Stimulated activated effector memory CD8-positive, alpha-beta T cell treated with anti-CD3 and anti-CD28 coated beads, Interleukin-12 subunit alpha, Interleukin-12 subunit beta, amount 100 ng/mL, for 72 hours (primary cell): ENCODE results near the gene LEFTY2.
"Not testable (repeated sequence)": the region's sequence is repeated elsewhere in the genome, so short reads cannot be mapped to it uniquely, and the experiment has no call there.

ENCODE experiments used
- ATAC-seq: fragments of 150-1000 bp; cut with Tn5 transposase; 2 replicates; pipeline ENCODE4 v1.10.0; 2021
- DNase-seq, 2 donors: peaks; one replicate each; pipeline ENCODE4 v3.0.0; 2021 to 2022; ENCODE audit warnings: low spot score in 2 of 2
- H3K27ac Mint-ChIP-seq: one replicate; pipeline ENCODE4 v1.8.0; 2022; ENCODE audit warnings: mild to moderate bottlenecking, mixed read lengths
- H3K36me3 Mint-ChIP-seq: one replicate; pipeline ENCODE4 v1.8.0; 2022; ENCODE audit warnings: mild to moderate bottlenecking, mixed read lengths
- H3K4me1 Mint-ChIP-seq: one replicate; pipeline ENCODE4 v1.8.0; 2022; ENCODE audit warnings: mixed read lengths
- H3K4me3 Mint-ChIP-seq: one replicate; pipeline ENCODE4 v1.8.0; 2022; ENCODE audit warnings: mild to moderate bottlenecking, mixed read lengths
- H3K9me3 Mint-ChIP-seq: one replicate; pipeline ENCODE4 v1.8.0; 2022; ENCODE audit warnings: mixed read lengths

The LEFTY2 gene

GRCh38 chr1:225941942-225942222, 862 bp upstream of the LEFTY2 start:
- peaks cover 10% of the 10 kb centered on the region for H3K4me1 Mint-ChIP-seq
- no peaks in the 10 kb centered on the region for H3K9me3 Mint-ChIP-seq
- DNase-seq (no peak), ATAC-seq (no peak)
- H3K36me3 Mint-ChIP-seq, result no peaks in the 10 kb centered on the region
- H3K27ac Mint-ChIP-seq, result no peak overlapping the region
- H3K4me3 Mint-ChIP-seq, result no peak overlapping the region

DNA sequence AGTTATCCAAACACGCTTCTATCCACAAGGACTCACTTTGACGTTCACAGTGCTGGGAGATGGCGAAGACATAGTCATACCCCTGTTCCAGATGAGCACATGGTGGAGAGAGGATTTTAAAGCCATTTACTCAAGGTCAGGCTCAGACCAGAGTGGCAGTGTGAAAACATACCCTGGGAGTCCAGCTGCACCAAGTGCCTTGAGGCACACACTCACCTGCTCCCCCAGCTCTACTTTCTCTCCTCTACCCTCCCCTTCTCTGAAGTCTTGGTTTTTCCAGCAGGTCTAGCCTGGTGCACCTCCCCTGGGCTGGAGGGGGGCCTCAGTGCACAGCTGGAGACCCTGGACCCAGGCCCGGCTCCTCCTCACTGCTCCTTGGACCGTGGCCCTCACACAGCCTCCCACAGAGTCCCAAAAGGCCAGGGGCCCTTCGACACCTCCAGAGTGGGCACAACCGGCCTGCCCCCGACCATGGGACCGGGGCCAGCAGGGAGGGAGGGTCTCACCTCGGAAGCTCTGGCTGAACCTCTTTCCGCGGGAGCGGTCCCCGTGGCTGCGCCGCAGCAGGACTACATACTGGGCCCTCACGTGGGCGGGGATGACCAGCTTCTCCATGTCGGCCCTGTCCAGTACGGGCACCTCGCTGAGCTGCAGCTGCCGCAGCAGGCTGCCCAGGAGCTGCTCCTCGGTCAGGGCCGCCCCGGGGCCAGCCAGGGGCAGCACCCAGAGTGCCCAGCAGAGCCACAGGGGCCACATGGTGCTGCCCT, 452 bp downstream of the LEFTY2 start:
- Mint-ChIP-seq H3K4me3 (no peak overlapping the region), H3K4me1 (peaks cover 10% of the 10 kb centered on the region), H3K27ac (no peak overlapping the region), H3K9me3 (no peaks in the 10 kb centered on the region), H3K36me3 (no peaks in the 10 kb centered on the region)
- DNase-seq, result no peak
- ATAC-seq, result peak; percentile 4

DNA sequence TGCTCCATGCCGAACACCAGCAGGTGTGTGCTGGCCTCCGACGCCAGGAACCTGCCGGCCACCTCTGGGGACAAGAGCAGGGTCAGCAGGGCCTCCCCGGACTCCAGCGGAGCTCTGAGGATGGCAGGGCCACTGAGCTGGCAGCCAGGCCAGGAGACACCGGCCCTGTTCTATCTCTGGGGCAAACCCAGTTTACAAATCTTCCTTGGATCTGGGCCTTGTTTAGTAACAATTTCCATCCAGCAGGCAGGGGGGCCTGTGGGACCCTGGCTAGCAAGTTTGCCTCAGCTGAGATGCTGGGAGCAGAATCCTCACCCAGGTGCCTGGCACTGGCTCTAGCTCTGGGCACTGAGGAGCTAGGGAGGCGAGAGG, 1.1 kb downstream of the LEFTY2 start:
- H3K9me3 Mint-ChIP-seq, ATAC-seq, H3K4me3 Mint-ChIP-seq, H3K27ac Mint-ChIP-seq, H3K4me1 Mint-ChIP-seq, DNase-seq, H3K36me3 Mint-ChIP-seq: not testable (repeated sequence)

DNA sequence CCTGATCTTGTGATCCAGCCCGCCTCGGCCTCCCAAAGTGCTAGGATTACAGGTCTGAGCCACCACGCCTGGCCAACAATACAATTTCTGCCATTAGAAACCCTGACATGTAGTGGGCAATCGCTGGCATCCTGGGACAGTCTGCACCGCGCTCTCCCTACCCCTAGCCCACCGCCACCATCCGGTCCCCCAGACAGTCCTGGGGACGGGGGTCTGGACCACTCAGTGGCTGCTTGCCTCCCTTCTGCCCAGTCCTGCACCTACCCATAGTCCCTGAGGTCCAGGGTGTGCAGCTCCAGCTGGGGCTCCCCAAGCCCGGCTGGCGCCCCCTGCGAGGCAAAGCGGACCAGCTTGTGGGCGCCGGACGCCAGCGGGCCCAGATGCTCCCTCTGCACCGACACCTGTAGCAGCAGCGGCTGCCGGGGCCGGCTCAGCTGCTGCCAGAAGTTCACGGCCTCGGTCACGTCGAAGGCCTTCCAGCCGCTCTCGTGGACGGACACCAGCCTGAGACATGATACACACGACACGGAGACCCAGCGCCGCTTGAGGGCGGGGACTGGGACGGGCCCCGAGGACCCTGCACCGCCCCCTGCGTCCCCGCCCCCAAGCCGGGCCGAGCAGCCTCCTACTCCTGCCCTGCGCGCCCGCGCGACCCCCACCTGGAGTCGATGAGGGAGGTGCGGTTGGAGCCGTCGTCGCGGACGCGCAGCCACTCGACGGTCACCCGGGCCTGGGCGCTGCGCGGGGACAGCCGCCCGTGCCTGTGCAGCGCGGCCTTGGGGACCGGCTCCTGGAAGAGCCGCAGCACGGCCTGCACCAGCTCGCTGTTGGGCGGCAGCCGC, 1.7 kb downstream of the LEFTY2 start:
- DNase-seq, H3K9me3 Mint-ChIP-seq, H3K4me3 Mint-ChIP-seq, ATAC-seq, H3K4me1 Mint-ChIP-seq, H3K27ac Mint-ChIP-seq, H3K36me3 Mint-ChIP-seq: not testable (repeated sequence)

DNA sequence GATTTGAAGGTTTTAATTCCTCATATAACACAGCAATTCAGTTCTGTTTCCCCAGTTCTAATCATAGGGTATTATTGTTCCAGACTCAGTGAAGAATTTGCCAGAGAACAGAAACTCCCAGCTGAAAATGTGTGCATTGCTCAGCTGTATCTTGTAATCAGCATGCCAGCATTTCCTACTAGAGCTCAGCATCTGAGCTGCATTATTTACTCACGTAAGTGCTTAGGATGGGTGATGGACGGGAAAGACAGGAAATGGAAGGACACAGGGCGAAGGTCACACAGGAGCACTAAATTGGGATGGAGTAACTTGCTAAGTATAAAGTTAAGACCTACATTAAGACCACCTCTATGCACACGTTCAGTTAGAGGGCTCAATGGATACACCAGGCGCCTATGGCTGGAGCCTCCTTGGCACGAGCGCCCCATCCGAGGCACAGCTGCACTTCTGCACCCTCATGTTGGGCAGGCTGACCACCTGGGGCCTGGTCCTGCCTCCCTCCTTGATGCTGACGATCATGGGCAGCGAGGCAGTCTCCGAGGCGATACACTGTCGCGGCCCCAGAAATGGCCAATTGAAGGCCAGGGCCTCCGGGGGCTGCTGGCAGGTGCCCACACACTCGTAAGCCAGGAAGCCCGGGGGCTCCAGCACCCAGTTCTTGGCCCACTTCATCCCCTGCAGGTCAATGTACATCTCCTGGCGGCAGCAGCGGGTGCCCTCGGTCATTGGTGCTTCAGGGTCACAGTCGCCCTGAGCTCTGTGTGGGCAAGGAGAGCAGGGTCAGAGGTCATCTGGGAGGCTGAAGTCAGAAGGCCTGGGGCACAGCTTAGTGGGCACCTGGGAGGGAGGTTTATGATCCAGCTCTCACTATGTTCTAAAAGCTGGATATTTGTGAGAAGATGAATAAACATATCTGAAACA, 3.7 kb downstream of the LEFTY2 start:
- Mint-ChIP-seq H3K36me3 (no peaks in the 10 kb centered on the region), H3K4me1 (no peaks in the 10 kb centered on the region), H3K27ac (no peak overlapping the region), H3K4me3 (no peak overlapping the region), H3K9me3 (no peaks in the 10 kb centered on the region)
- DNase-seq, result no peak
- no peak for ATAC-seq

- H3K9me3 Mint-ChIP-seq, result no peaks in the 10 kb centered on the region
These were observed 4.5 kb downstream of the LEFTY2 start for GRCh38 chr1:225936523-225936922.

DNA sequence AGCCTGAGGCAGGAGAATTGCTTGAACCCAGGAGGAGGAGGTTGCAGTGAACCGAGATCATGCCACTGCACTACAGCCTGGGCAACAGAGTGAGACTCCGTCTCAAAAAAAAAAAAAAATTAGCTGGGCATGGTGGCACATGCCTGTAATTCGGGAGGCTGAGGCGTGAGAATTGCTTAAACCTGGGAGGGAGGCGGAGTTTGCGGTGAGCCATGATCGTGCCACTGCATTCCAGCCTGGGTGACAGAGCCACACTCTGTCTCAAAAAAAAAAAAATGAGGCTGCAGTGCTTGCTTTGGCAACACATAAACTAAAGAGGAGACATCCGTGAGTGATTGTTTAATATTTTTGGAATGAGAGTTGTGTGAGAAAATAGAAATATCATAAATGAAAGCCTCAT, 4.9 kb downstream of the LEFTY2 start:
- not testable (repeated sequence) for H3K36me3 Mint-ChIP-seq, ATAC-seq, DNase-seq, H3K4me3 Mint-ChIP-seq, H3K4me1 Mint-ChIP-seq, H3K9me3 Mint-ChIP-seq, H3K27ac Mint-ChIP-seq

More at GRCh38 chr1:225936523-225936922, 4.5 kb downstream of the LEFTY2 start:
- no peak for ATAC-seq
- H3K27ac Mint-ChIP-seq, result no peak overlapping the region
- no peaks in the 10 kb centered on the region for H3K4me1 Mint-ChIP-seq
- H3K4me3 Mint-ChIP-seq, result no peak overlapping the region
- H3K36me3 Mint-ChIP-seq, result no peaks in the 10 kb centered on the region
- DNase-seq, result no peak

DNA sequence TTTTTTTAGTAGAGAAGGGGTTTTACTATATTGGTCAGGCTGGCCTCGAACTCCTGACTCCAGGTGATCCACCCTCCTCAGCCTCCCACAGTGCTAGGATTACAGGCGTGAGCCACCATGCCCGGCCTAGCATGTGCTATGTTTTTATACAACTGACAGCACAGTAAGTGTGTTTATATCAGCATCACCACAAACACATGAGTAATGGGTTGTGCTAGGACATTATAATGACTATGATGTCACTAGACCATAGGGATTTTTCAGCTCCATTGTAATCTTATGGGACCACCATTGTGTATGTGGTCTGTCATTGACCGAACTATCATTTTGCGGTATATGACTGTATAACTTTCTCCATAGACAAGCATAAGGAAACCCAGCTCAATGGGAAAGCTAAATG, 6.3 kb downstream of the LEFTY2 start:
- H3K9me3 Mint-ChIP-seq, result no peaks in the 10 kb centered on the region

DNA sequence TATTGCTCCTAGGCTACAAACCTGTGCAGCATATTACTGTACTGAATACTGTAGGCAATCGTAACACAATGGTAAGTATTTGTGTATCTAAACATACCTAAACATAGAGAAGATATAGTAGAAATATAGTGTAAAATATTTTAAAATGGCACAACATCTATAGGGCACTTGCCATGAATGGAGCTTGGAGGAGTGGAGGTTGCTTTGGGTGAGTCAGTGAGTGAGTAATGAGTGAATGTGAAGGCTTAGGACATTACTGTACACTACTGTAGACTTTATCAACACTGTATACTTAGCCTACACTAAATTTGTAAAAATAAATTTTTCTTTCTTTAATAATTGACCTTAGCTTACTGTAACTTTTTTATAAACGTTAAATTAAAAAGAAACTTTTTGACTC, 7.9 kb downstream of the LEFTY2 start:
- DNase-seq, result no peak
- Mint-ChIP-seq H3K4me3 (no peak overlapping the region), H3K9me3 (no peaks in the 10 kb centered on the region), H3K36me3 (no peaks in the 10 kb centered on the region), H3K4me1 (no peaks in the 10 kb centered on the region), H3K27ac (no peak overlapping the region)
- ATAC-seq, result no peak

More for the DNA sequence above, 6.3 kb downstream of the LEFTY2 start:
- ATAC-seq (no peak), DNase-seq (no peak)
- Mint-ChIP-seq H3K27ac (no peak overlapping the region), H3K4me3 (no peak overlapping the region), H3K36me3 (no peaks in the 10 kb centered on the region), H3K4me1 (no peaks in the 10 kb centered on the region)

DNA sequence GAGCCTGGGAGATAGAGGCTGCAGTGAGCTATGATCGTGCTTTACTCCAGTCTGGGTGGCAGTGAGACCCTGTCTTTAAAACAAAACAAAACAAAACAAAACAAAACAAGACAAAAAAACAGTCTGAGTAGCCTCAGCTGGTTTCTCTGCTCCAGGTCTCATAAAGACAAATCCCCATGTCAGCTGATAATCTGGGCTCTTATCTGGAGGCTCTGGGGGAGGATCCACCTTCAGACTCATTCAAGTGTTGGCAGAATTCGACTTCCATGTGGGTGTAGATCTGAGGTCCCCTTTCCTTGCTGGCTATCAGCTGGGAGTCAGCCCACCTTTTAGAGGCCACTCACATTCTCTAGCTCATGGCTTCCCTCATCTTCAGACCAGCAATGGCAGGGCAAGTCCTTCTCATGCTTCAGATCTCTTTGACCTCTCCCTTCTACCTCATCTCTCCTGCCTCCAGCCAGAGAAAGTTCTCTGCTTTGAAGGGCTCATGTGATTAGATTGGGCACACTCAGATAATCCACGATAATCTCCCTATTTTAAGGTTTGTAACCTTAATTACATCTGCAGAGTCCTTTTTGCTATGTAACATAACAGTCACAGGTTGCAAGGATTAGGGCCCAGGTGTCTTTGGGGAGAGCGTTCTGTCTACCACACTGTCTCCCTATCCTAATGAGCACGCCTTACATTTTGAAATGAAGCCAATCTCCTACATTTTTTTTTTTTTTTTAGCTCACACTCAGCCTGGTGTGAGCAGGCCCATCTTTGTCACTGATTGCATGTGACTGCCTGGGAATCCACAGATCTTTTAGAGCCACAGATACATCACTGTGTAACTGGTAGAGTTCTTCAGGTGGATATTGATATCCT, 9.5 kb downstream of the LEFTY2 start:
- DNase-seq (no peak), ATAC-seq (no peak)
- no peak overlapping the region for H3K4me3 Mint-ChIP-seq
- H3K9me3 Mint-ChIP-seq, result no peaks in the 10 kb centered on the region
- H3K27ac Mint-ChIP-seq, result no peak overlapping the region
- no peaks in the 10 kb centered on the region for H3K36me3 Mint-ChIP-seq
- no peaks in the 10 kb centered on the region for H3K4me1 Mint-ChIP-seq

DNA sequence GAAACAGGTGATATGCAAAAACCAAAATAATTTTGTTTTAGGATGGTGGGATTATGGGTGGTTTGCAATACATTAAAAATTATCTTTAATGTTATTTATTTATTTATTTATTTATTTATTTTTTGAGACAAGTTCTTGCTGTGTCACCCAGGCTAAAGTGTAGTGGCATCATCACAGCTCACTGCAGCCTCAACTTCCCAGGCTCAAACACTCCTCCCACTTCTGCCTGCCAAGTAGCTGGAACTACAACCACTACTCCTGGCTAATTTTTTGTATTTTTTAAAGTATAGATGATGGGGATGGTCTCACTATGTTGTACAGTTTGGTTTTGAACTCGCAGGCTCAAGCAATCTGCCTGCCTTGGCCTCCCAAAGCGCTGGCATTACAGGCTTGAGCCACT, 10.5 kb downstream of the LEFTY2 start:
- no peak overlapping the region for H3K27ac Mint-ChIP-seq

GRCh38 chr1:225929462-225929861, 11.6 kb downstream of the LEFTY2 start:
- H3K4me3 Mint-ChIP-seq, H3K4me1 Mint-ChIP-seq, H3K36me3 Mint-ChIP-seq, H3K27ac Mint-ChIP-seq, ATAC-seq, H3K9me3 Mint-ChIP-seq, DNase-seq: not testable (repeated sequence)

More for the DNA sequence above, 10.5 kb downstream of the LEFTY2 start:
- Mint-ChIP-seq H3K36me3 (no peaks in the 10 kb centered on the region), H3K9me3 (no peaks in the 10 kb centered on the region), H3K4me1 (no peaks in the 10 kb centered on the region), H3K4me3 (no peak overlapping the region)
- ATAC-seq, result no peak
- no peak for DNase-seq

GRCh38 chr1:225928186-225929175, 12.5 kb downstream of the LEFTY2 start:
- no peak for ATAC-seq
- Mint-ChIP-seq H3K4me1 (no peaks in the 10 kb centered on the region), H3K36me3 (no peaks in the 10 kb centered on the region), H3K27ac (peak overlapping the region; percentile 7), H3K9me3 (no peaks in the 10 kb centered on the region), H3K4me3 (no peak overlapping the region)
- DNase-seq, result no peak
